Bronchial epithelial cell (primary cell): ENCODE results near the gene CSAD. TPM values are rescaled to one million over a fixed set of nuclear protein-coding genes. Genes with fewer than 3 reads are reported as not detected.
A peak's percentile ranks its signal among the peaks of the same experiment; 100 is the strongest.

ENCODE experiments used
- DNase-seq: peaks from one replicate; pipeline ENCODE4 v3.0.0-alpha.2; 2010; ENCODE audit warnings: low read depth
- FAIRE-seq: peaks from 2 replicates; lab custom pipeline; 2011; peaks lifted over from hg19 to GRCh38; lab: Jason Lieb, UNC
- H3K27me3 ChIP-seq: 2 replicates; pipeline ENCODE4 v1.5.1; 2011; ENCODE audit warnings: low read length; ENCODE audit not compliant: control insufficient read depth, insufficient read depth
- H3K36me3 ChIP-seq: 2 replicates; pipeline ENCODE4 v1.5.1; 2011; ENCODE audit warnings: low read length; ENCODE audit not compliant: control insufficient read depth, insufficient read depth
- H3K4me3 ChIP-seq: 2 replicates; pipeline ENCODE4 v1.5.1; 2011; ENCODE audit warnings: mild to moderate bottlenecking, low read depth, low read length, control low read depth
- total RNA-seq: library from RNA; depleted of rRNA; stranded (reverse); fragments of >200 nt; gene quantifications from 2 replicates; pipeline ENCODE4 v1.2.1, GENCODE V29; 2014
- TF ChIP-seq, protein P1 (sequence below): IDR thresholded peaks from 2 replicates; pipeline ENCODE4 v1.5.1; 2011; ENCODE audit warnings: mild to moderate bottlenecking, moderate library complexity, low read length, control low read depth, inconsistent platforms; ENCODE audit not compliant: insufficient read depth, severe bottlenecking

Gene CSAD
- total RNA-seq, 1 donor from 2014 or later = 6.6 TPM

DNA sequence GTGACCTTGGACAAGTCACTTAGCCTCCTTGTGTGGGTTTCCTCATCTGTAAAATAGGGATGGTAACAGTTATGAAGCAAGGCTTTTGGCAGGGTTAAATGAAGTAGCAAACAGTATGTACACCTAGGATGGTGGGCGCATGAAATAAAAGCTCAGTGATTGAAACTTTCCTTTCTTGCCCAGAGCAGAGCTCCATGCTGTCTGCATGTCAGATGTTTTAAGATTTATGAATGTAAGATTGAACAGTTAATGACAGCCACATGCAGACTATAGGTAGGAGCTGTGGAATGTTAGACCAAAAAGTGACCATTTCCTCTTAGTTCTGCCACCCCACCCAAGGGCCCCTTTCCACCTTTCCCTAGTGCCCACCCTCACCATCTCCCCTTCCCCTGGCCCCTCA, 14.2 kb upstream of the CSAD start:
- H3K36me3 ChIP-seq = peaks cover 1% of the 10 kb centered on the region
- no peak for FAIRE-seq
- TF ChIP-seq, protein P1, sequence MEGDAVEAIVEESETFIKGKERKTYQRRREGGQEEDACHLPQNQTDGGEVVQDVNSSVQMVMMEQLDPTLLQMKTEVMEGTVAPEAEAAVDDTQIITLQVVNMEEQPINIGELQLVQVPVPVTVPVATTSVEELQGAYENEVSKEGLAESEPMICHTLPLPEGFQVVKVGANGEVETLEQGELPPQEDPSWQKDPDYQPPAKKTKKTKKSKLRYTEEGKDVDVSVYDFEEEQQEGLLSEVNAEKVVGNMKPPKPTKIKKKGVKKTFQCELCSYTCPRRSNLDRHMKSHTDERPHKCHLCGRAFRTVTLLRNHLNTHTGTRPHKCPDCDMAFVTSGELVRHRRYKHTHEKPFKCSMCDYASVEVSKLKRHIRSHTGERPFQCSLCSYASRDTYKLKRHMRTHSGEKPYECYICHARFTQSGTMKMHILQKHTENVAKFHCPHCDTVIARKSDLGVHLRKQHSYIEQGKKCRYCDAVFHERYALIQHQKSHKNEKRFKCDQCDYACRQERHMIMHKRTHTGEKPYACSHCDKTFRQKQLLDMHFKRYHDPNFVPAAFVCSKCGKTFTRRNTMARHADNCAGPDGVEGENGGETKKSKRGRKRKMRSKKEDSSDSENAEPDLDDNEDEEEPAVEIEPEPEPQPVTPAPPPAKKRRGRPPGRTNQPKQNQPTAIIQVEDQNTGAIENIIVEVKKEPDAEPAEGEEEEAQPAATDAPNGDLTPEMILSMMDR = no peak
- H3K4me3 ChIP-seq = no peak overlapping the region
- H3K27me3 ChIP-seq = no peaks in the 10 kb centered on the region
- DNase-seq = no peak

DNA sequence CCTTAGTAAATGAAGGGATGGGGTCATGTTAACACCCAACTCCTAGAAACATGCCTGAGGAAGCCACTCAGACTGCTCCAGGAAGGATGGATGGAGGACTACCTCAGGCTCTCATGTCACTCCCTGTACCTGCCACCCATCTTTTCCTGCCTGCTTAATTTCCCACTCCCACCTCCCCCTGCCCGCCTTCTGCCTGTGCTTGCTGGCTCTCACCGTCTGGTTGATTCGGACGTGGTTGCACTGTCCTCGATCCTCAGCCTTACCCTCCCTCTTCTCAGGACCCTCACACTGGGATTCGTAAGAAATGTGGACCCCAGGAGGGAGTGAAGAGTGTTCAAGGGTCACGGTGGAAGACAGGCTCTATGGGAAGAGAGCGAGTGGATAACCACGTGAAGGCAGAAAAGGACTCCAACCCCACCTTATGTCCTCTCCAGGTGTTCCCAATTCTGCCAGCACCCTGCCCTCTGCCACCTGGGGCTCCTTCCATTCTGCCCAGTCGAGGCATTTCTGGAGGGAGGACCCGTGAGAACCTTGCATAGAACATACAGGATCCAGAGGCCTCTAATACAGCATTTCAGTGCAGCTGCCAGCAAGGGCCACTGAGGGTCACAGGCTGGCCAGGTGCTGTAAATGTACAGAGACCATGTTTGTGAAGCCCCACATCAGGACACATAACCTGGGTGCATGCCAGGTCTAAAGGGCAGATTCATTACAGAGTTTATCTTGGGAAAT, 13.4 kb upstream of the CSAD start:
- Histone ChIP-seq H3K36me3 (peaks cover 1% of the 10 kb centered on the region), H3K4me3 (no peak overlapping the region), H3K27me3 (no peaks in the 10 kb centered on the region)
- FAIRE-seq = peak; percentile 81
- no peak for DNase-seq
- TF ChIP-seq, protein P1 = no peak

DNA sequence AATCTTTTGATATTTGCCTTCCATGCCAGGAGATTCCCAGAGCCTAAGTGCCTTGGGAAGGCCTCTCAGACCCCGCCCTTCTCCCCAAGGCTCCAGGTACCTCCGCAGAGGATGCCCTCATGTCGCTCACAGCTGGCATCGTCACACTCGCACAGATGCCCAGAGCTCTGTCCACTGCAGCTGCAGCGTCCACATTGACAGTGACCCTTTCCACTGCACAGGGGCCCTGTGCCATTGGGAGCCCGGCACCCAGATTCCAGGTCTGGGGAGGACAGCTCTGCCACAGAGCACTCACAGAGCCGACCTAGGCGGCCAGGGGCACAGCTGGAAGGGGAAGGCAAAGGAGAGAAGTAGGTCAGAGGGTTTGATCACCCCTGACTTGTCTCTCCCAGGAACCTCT, 12.3 kb upstream of the CSAD start:
- no peak overlapping the region for H3K4me3 ChIP-seq
- no peak for FAIRE-seq
- peaks cover 4% of the 10 kb centered on the region for H3K36me3 ChIP-seq
- no peak for DNase-seq
- H3K27me3 ChIP-seq = no peaks in the 10 kb centered on the region
- TF ChIP-seq, protein P1 = no peak

DNA sequence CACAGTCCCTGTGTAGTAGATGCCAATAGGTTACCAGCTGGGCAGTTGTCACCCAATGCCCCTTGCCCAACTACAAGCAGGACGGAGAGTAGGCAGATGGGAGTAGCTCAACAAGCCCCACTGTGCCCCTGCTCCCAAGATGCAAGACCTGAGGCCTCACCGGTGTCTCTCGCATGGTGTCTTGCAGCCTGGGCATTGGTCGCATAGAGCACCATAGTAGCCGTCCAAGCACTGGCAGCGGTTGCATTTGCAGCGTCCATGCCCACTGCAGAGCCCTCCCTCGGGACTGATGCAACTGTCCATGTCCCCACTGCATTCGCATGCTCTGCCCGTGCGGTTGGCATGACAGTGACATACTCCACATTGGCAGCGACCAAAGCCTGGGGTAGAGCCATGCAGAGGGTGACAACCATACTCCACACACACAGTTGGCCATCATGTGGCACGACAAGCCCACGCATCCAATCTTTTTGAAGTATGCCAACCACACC, 11.9 kb upstream of the CSAD start:
- TF ChIP-seq, protein P1 = no peak
- DNase-seq (no peak), FAIRE-seq (peak; percentile 83)
- Histone ChIP-seq H3K27me3 (no peaks in the 10 kb centered on the region), H3K4me3 (no peak overlapping the region), H3K36me3 (peaks cover 4% of the 10 kb centered on the region)

DNA sequence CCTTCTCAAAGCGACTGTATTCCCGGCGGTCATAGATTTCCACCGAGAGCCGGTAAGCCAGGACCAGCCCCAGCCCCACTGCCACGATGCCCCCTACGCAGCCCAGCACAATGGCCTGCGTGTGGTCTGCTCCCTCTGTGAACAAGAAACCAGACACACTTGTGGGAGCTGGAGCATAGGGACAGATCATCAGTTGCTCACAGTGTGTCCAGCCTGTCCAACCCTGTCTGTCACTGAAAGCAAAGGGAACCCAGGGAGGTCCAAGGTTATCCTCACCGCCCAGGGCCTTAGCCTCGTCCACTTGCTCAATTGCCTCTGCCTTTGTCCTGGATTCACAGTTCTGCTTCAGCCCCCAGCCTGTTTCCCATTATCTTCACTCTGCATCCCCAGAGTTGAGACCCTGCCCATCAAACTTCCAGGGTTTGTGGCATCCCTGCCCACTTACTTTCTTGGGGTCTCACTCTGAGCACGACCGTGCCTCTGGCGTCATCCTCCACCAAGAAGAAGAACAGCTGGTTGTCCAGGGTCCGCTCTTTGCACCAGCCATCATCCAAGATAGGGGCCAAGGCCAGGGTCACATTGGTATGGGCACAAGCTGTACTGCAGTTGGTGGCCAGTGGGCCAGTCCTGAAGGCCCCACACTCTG, 11.3 kb upstream of the CSAD start:
- Histone ChIP-seq H3K27me3 (no peaks in the 10 kb centered on the region), H3K36me3 (peaks cover 6% of the 10 kb centered on the region), H3K4me3 (no peak overlapping the region)
- TF ChIP-seq, protein P1 = no peak
- no peak for DNase-seq
- FAIRE-seq = no peak
